MCF 10A (cell line): Measurements from ENCODE around the gene BRD1. TPM values are rescaled to one million over a fixed set of nuclear protein-coding genes. Genes with fewer than 3 reads are reported as not detected.

Experiments used
- BruUV-seq: library from RNA; stranded (reverse); fragments of 400-500 nt; replicated peaks from 2 replicates; lab custom pipeline; 2021; lab: Mats Ljungman, UMichigan
- CTCF ChIA-PET: fragments of 300-600 bp; sonication (Branson Sonifier 250); formaldehyde crosslinking; extraction: SDS; loops from one replicate; lab custom pipeline; 2021; ENCODE audit warnings: antibody characterized with exemption, inconsistent platforms; lab: Yijun Ruan, JAX
- POLR2A ChIA-PET: fragments of 300-600, 350-650 bp; sonication (Branson Sonifier 250); formaldehyde crosslinking; extraction: SDS; loops from one replicate; lab custom pipeline; 2020; ENCODE audit warnings: antibody characterized with exemption, inconsistent platforms; lab: Yijun Ruan, JAX
- DNase-seq: peaks from one replicate; pipeline ENCODE4 v3.0.0-alpha.2; 2018; ENCODE audit not compliant: unreplicated experiment
- H3K27ac Mint-ChIP-seq: one replicate; pipeline ENCODE4 v1.8.0; 2022; ENCODE audit warnings: mild to moderate bottlenecking, low read depth, mixed read lengths; ENCODE audit not compliant: unreplicated experiment
- H3K27me3 Mint-ChIP-seq: one replicate; pipeline ENCODE4 v1.8.0; 2022; ENCODE audit warnings: mixed read lengths; ENCODE audit not compliant: insufficient read depth, unreplicated experiment
- H3K36me3 Mint-ChIP-seq: one replicate; pipeline ENCODE4 v1.8.0; 2022; ENCODE audit warnings: mild to moderate bottlenecking, moderate library complexity, mixed read lengths; ENCODE audit not compliant: insufficient read depth, unreplicated experiment
- H3K4me1 Mint-ChIP-seq: one replicate; pipeline ENCODE4 v1.8.0; 2022; ENCODE audit warnings: mixed read lengths; ENCODE audit not compliant: insufficient read depth, unreplicated experiment
- H3K4me3 Mint-ChIP-seq: one replicate; pipeline ENCODE4 v1.8.0; 2022; ENCODE audit warnings: mild to moderate bottlenecking, moderate library complexity, mixed read lengths; ENCODE audit not compliant: unreplicated experiment
- H3K9me3 Mint-ChIP-seq: one replicate; pipeline ENCODE4 v1.8.0; 2022; ENCODE audit warnings: mixed read lengths; ENCODE audit not compliant: unreplicated experiment
- intact Hi-C: fragments of 100-400 bp; cut with micrococcal nuclease; formaldehyde crosslinking; loops from 2 replicates; pipeline ENCODE4 v1.14.1; 2022
- total RNA-seq: library from RNA; stranded (reverse); gene quantifications from 2 replicates; pipeline ENCODE4 v1.2.3, GENCODE V29; 2022
- TF ChIP-seq, protein P1 (sequence below): fragments of 200-600 bp; IDR thresholded peaks from one replicate; pipeline ENCODE4 v1.8.0; 2022; ENCODE audit warnings: antibody characterized with exemption, mild to moderate bottlenecking; ENCODE audit not compliant: unreplicated experiment

The BRD1 gene
- total RNA-seq, 1 experiment from 2014 or later = 48.1 TPM

GRCh38 chr22:49850959-49851802 is 23.5 kb upstream of the BRD1 start:
- Mint-ChIP-seq H3K4me3 (peak overlapping the region; percentile 62), H3K27ac (no peak overlapping the region), H3K36me3 (no peaks in the 10 kb centered on the region), H3K27me3 (no peaks in the 10 kb centered on the region), H3K4me1 (peaks cover 12% of the 10 kb centered on the region), H3K9me3 (no peaks in the 10 kb centered on the region)
- no peak for DNase-seq
- ChIA-PET POLR2A (interaction anchor here (0.6 kb wide), 1 partner anchor 13 kb away, joined by 4 read pairs; no protein-coding TSS in a partner anchor), CTCF (no interaction called here)
- TF ChIP-seq, protein P1, sequence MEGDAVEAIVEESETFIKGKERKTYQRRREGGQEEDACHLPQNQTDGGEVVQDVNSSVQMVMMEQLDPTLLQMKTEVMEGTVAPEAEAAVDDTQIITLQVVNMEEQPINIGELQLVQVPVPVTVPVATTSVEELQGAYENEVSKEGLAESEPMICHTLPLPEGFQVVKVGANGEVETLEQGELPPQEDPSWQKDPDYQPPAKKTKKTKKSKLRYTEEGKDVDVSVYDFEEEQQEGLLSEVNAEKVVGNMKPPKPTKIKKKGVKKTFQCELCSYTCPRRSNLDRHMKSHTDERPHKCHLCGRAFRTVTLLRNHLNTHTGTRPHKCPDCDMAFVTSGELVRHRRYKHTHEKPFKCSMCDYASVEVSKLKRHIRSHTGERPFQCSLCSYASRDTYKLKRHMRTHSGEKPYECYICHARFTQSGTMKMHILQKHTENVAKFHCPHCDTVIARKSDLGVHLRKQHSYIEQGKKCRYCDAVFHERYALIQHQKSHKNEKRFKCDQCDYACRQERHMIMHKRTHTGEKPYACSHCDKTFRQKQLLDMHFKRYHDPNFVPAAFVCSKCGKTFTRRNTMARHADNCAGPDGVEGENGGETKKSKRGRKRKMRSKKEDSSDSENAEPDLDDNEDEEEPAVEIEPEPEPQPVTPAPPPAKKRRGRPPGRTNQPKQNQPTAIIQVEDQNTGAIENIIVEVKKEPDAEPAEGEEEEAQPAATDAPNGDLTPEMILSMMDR = no peak
- no TSS peak for BruUV-seq
- intact Hi-C loops = loop anchor here (10.0 kb wide), 1 partner anchor 64 kb away; the partner anchor contains the start of genes ALG12 and CRELD2

- no peak overlapping the region for H3K27ac Mint-ChIP-seq
- peaks cover 3% of the 10 kb centered on the region for H3K4me1 Mint-ChIP-seq
- no peaks in the 10 kb centered on the region for H3K36me3 Mint-ChIP-seq
- no peaks in the 10 kb centered on the region for H3K9me3 Mint-ChIP-seq
- no peak overlapping the region for H3K4me3 Mint-ChIP-seq
- H3K27me3 Mint-ChIP-seq = no peaks in the 10 kb centered on the region
- DNase-seq = no peak
- CTCF ChIA-PET = interaction anchor here (0.6 kb wide), 1 partner anchor 18 kb away, joined by 3 read pairs; no protein-coding TSS in a partner anchor
- TF ChIP-seq, protein P1 = no peak
- intact Hi-C loops = loop anchor here (10.0 kb wide), 1 partner anchor 65 kb away; the partner anchor contains the start of genes ALG12 and CRELD2
- POLR2A ChIA-PET = interaction anchor here (0.6 kb wide), 1 partner anchor 12 kb away, joined by 4 read pairs; no protein-coding TSS in a partner anchor
- no TSS peak for BruUV-seq
Measured at GRCh38 chr22:49850021-49850911, 22.6 kb upstream of the BRD1 start.

- intact Hi-C loops = loop anchor here (10.0 kb wide), 1 partner anchor 65 kb away; the partner anchor contains the start of genes ALG12 and CRELD2
- no peak overlapping the region for H3K4me3 Mint-ChIP-seq
- no peaks in the 10 kb centered on the region for H3K4me1 Mint-ChIP-seq
- ChIA-PET POLR2A (no interaction called here), CTCF (no interaction called here)
- no peak overlapping the region for H3K27ac Mint-ChIP-seq
- no peak for DNase-seq
- no peaks in the 10 kb centered on the region for H3K27me3 Mint-ChIP-seq
- TF ChIP-seq, protein P1 = no peak
- no TSS peak for BruUV-seq
- no peaks in the 10 kb centered on the region for H3K9me3 Mint-ChIP-seq
- no peaks in the 10 kb centered on the region for H3K36me3 Mint-ChIP-seq
Measured at GRCh38 chr22:49849161-49850020, 21.7 kb upstream of the BRD1 start.
